Measurements from ENCODE around the gene VGLL3.
"Not testable (repeated sequence)": the region's sequence is repeated elsewhere in the genome, so short reads cannot be mapped to it uniquely, and the experiment has no call there.

The VGLL3 gene

DNA sequence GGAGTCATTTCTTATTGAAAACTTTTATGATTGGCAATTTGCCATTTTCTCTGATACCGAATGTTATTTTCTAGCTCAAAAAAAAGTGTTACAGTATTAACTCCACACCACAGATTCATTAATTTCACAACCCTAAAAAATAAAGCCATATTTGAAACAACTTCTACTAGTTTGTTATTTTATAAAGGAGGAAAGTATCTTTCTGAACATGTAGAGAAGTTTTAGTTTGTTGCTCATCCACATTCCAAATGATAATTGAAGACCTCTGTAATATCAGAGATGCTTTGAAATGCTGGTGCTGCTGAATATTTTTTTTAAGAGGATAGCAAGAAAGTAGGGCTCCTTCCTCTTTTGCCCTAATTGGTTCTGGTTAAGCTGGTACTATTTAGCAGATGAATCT, 1.9 kb downstream of the VGLL3 start:
- no peak for DNase-seq (ENCODE audit: low spot score)

DNA sequence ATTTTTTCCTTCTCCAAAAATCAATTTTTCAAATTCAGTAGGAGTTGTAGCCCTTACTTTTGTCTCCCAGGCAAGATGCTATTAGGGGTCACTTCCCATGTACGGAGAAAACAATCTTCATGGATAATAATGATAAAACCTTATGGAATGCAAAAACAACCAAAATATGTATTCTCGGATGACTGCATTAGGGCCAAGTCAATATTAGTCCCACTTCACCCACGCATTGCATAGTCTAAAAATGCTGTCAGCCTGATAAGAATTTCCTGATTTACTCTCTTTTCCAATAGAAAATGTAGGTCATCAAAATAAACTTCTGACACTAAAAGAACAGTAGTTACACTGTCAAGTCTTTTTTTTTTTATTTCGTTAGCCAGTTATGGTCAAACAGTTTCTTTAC, 2.7 kb downstream of the VGLL3 start:
- DNase-seq (ENCODE audit: low spot score) = no peak

DNA sequence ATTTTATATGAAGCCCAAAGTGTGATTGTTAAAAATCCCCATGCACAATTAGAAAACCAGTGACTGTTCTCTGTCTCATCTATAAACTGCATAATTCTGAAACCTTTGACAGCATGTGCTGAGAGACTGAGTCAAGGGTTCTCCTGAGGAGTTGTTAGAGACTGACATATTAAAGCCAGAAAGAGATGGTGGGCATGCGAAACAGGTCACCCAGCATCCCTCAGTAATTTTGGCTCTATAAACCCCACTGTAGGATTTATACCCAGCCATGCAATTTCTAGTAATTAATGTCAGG, 3.6 kb downstream of the VGLL3 start:
- no peak for DNase-seq (ENCODE audit: low spot score)

DNA sequence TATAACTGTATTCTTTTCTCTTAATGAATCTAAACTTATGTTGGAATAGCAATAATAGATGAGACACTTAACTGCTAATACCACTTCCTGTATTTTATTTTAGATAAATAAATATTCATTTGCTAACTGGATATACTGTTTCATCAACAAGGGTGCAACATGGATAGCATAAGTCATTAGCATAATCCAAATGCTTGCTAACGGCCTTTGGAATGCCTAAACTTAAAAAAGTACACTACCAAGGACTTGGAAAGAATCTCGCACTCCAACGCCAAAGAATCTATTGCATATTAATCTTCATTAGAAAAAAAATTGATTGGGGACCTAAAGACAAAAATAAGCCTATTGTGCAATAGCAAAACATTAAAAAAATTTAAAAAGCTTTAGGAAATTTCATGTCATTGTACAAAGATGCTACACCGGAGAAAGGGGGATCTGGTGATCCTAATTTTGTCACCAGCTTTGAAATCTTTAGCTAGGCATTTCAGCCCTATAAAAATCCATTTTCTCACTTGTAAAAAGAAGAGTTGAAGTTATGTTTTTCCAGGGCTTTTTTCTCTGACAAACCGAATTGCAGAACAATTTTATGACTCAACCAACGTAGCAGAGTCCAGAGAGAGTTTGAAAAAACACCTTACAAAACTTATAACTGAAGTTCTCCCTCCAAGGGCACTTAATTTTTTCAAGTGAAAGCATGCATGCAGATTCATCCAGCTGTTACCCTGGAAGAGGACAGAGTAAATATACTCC, 4.1 kb downstream of the VGLL3 start:
- DNase-seq (ENCODE audit: low spot score) = no peak

DNA sequence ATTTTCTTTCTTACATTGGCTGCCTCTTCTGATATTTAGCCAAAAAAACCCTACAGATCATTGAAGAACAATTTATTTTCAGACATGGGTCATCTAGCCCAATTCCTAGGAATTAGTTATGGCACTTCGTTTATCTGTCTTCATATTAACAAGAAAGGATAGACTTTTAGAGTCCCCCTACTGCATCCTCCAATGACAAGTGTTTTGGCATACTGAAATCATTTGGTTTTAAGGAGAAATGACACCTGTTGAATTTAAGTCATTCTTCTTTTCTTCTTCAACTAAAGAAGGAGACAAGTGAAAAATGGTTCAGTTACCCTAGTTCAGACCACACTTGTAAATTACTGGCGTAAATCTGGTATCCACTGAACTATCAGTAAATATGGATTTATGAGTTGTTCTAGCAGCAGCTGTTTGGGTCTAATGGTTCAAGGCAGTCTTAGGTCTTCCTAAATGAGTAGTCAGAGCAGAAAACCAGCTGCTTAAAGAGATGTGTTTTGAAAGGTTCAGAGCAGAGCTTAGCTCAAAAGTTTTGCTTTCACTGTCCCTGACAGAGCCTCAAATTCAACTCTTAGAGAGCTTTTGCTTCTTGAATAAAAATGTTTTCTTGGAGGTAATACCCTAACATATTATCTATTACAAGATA, 5.6 kb downstream of the VGLL3 start:
- no peak for DNase-seq (ENCODE audit: low spot score)

DNA sequence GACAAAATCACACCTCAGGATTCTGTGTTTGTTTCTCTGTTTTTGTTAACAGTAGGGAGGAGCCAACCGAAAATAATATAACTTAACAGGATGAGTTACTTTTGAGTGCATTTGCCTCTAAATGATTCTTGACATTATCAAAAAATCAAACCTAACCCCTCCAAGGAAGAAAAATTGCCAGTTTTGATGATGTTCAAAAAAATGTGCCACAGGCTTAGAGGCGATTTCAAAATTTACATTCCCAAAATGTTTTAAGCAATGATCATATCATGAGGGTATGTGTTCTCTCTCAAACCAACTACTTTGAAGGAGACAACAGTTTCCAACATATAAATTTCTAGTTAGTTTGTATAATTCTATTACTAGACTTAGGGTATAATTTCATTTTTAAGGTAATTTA, 6.7 kb downstream of the VGLL3 start:
- no peak for DNase-seq (ENCODE audit: low spot score)

DNA sequence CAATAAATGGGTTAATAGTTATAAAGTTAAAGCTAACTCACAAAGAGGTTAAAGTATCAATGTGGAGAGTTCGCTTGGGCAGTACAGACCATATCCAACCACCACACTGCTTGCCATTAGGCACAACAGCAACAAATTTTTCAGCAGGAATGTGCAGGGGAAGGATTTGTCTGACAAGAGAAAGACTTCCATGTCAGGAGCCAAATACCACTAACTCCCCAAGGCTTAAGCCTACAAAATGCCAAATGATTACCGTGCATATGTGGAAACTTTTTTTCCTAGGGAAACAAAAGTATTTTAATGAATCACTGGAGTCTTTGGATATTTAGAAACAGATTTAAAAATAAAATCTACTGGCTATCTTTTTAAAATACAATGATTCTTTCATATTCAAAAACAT, 8.1 kb downstream of the VGLL3 start:
- no peak for DNase-seq (ENCODE audit: low spot score)

DNA sequence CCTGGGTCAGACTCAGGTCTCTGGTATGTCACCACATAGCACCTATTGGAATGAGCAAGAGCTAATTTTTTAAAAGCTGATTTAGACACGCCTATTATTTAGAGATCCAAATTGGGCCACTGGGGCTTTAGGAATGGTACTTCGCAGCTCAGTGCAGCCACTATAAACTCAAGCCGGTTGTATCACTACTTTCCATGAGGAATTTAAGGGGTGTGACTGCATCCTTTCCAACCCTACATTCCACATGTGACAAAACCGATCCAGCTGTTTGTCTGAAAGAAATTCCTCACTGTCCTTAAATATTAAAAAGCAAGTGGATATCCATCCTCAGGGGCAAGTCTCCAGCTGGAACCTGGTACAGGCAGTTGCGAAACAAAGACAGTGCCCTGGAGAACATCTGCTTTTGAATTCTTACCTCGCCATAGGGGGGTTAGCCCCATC, 12.8 kb downstream of the VGLL3 start:
- DNase-seq (ENCODE audit: low spot score) = no peak

DNA sequence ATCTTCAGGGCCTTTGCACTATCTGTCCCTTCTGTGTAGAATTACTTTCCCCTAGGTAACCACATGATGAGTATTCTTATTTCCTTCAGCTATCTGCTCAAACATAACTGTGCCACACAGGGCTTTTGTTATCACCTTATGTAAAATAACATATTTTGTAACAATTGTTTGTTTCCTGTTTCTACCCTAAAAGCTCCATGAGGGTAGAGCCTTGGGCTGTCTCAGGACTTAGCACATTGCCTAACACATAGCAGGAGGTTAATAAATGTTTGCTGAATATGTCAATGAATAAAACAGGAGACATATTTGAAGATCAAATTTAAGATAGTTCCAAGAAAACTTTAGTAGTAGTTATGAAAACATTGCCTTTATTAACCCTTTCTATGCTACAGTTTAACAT, 14.7 kb downstream of the VGLL3 start:
- DNase-seq (ENCODE audit: low spot score) = no peak

DNA sequence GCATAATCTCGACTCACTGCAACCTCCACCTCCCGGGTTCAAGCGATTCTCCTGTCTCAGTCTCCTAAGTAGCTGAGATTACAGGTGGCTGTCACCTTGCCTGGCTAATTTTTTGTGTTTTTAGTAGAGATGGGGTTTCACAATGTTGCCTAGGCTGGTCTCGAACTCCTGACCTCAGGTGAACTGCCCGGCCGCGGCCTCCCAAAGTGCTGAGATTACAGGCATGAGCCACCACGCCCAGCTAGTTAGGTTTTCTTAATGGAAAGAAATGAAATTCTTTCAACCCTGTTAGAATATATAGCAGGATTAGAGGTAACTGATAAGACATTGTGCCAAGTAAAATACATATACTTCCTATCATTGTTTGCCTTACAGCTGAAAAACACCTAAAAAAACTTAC, 16.8 kb downstream of the VGLL3 start:
- not testable (repeated sequence) for DNase-seq (ENCODE audit: low spot score)

DNA sequence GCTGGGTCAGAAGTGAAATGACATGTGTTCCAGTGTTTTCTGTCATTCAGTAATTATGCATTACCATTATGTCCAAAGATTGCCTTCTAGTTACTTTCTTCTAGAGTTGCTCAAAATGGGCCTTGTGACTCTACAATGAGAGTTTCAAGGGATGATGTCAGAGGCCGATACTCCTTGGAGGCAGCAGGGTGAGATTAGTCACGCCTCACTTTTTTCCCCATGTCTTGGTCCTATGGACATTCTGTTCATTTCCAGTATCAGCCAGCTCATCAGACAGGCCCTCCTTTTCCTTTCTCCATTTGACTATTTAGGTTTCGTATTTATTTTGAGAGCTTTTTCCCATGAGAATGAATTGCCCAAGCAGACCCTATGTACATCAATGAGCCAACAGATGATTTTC, 17.5 kb downstream of the VGLL3 start:
- no peak for DNase-seq (ENCODE audit: low spot score)

DNA sequence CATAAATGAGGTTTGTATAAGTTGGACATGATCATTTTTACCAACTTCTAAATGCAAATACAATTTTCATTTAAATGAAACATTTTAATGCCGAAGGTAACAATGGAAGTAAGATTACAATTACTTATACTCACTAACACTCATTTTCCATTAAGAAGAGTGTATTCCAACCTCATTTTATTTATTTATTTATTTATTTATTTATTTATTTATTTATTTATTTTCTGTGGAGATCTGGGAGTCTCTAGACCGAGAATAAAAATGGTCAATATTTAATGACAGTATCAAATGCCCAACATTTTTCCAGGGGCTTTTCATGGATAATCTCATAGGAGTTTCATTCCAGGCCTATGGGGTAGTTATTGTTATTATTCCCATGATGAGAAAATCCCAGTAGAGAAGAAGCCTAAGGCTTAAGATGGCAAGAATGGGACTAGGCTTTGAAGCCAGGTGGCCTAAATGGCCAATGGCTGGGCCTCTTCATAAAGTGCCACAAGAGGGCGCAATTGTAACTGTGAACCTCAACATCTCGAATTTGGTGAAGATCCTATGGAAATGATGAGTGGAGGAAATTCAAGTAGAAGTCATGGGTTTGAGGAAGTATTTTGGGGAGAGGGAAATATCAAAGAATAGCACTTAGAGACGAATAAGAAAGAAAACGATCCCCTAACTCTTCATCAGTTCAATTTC, 21.3 kb downstream of the VGLL3 start:
- DNase-seq (ENCODE audit: low spot score) = peak; percentile 44

DNA sequence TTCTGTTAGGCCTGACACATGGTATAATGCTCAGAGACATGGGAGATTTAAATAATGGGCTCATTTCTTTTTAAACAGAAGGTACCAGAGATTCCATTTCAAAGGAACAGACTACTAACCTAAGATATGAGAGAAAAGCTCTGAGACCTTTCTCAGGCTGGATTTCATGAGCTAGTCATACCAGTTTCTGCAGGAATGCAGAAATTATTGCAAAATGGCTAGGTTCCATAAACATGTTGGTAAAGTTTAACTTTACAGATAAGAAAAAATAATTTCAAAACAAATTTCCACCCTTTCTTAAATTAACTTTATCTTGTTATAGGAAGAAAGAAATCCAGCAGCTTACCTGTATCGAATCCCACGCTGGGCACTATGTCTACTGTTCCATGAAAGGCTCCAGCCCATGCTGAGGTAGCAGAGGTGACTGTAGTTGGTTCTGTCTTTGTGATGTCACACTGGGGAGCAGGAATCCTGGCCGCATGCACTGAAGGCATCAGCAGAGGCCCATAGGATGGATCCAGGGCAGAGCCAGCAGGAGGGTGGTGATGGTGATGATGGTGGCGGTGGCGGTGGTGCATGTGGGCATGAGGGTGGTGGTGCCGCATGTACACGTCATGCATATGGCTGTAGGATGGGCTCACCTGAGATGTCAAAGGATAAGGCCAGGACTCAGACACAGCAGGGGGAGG, 22.6 kb downstream of the VGLL3 start:
- DNase-seq (ENCODE audit: low spot score) = no peak

DNA sequence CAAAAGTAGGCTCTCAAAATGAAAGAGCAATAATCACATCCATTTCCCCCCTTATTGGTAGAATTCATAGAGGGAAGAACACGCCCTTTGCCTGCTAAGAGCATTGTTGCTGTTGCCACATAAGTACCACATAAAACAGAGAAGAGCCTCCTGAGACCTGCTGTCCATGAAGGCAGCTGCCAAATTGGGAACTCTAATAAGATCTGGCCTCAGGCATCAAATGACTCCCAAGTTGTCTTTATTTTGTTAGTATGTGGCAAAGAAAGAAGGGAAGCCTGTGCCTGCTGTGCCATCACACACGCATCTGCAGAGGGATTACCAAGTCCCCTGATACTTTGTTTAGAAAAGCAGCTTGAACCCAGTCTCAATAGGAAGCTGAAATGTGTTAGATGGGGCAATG, 23.9 kb downstream of the VGLL3 start:
- no peak for DNase-seq (ENCODE audit: low spot score)

DNA sequence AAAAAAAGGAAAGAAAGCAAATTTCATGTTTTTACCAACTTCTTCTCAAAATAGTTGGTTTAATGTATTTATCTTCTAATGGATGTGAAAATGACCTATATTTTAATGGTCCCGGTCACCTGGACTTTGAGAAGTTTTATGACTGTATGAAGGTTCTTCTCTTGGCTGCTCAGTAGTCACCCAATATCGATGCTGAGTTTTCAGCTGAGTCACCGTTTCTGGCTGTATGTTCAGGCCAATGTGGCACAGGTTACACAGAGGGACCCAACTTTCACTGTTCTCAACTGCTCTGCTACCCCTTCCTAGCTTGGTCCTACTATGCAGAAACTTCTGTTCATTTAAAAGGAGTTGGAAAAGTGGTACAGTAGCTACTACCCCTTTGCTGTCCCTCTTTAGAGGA, 25.8 kb downstream of the VGLL3 start:
- no peak for DNase-seq (ENCODE audit: low spot score)

DNA sequence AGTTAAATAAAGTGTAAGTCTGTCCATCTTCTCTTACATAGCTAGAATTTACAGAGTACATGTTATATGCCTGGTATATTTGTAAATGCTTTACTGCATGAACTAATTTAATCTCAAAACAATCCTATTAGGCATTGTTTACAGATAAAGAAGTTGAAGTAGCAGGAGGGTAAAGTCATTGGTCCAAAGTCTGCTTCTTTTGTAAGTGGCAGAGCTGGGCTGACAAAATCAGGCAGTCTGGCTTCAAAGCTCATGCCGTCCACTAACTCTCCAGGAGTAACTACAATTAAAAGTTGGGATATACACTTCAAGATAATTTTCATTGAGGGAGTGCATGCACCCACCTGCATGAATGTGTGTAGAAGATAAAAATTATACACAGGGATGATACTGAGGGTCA, 27.3 kb downstream of the VGLL3 start:
- no peak for DNase-seq (ENCODE audit: low spot score)

DNA sequence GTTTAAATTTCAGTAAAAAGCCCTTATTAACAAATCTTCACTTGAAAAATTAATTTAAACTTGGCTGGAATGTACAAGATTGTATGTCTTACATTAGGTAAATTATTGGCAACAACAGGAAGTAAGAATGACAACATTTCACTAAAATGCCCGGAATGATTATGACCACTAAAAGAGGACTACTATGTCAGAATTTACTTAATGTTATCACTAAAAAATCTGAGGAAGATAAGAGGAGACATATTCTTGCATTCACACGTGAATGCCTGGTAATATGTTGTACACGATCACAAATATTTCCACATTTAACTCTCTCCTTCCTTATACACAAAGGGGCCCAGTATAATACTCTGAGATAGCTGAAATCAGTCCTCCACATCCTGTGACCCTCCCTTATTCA, 29.7 kb downstream of the VGLL3 start:
- no peak for DNase-seq (ENCODE audit: low spot score)

DNA sequence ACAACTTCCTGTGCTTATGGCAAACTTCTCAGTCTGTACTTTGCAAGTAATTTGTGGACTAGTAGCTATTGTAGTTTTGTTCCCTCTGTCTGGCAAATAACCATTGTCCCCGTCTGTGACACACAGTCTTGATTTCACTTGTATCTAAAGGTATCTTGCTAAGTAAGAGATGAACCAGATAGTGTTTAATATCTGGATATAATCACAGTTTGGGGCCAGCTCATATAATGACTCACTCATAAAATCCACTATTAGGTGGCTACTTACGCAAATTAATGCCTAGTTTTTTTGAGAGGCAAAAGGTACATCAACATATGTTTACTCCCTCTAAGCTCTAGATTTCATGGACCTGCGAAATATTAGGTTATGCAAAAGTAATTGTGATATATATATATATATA, 30.4 kb downstream of the VGLL3 start:
- DNase-seq (ENCODE audit: low spot score) = no peak

DNA sequence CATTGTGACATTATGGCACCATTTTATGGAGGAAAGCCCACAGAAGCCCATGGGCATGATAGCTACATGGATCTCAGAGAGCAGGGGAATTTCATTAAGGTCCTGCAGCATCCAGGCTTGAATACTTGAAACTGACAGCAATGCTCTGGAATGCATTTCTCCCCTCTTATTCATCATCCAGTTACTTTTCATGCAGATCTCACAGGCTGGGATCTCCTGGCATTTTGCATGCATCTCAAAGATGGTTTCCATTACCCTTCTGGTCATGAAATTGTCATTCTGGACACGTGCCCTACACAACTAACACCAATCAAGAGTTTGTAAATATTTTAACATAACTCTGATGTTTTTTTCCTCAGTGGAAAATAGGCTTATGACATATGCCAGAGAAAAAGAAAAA, 32.4 kb downstream of the VGLL3 start:
- no peak for DNase-seq (ENCODE audit: low spot score)

DNA sequence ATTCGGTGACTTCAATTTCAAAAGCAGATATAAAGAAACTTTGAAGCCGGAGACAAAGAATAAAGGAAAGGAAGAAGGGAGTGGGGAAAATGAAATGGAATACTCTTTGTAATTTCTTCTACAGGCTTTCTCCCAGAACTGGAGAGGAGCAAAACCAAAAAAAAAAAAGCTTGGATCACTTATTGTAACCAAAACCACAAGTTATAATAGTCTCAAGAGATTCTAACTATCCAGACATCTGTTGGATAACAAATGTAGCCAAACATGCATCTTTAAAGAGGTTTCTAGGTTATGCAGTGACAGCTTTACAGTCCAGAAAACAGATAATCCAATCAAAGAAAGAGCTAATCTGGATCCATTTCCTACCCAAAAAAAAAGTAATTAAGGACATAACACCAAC, 36.2 kb downstream of the VGLL3 start:
- DNase-seq (ENCODE audit: low spot score) = no peak

DNA sequence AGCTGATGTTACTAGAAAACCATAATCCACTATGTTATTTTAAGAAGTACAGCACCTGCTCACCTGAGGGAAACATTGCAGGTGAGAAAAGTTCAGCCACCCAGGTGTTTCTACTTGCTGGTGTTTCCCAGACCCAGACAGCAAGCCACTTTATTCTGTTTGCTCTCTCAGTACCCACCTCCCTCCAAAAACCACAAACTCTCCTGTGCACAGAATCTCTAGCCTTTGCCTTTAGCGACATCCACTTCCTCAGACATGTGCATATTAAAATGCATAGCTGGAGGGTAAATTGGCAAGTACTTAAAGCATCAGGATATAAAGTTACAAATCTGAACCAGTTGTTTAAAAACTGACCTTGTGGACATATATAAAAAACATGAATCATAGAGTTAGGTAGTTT, 36.7 kb downstream of the VGLL3 start:
- no peak for DNase-seq (ENCODE audit: low spot score)

DNA sequence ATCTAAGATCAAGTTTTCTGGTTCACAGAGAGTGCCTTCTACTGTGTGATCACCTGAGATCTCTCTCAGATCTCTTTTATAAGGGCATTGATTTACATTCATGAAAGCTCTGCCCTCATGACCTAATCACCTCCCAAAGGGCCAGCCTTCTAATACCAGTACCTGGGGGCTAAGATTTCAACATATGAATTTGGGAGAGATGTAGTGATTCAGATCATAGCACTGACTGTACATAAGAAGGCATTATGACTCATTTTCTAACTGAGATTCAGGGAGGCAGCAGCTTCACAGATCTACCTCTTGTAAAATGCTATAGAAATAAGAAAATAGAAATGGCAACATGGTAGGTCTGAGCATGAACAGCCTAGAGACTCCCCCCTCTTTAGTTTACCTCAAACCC, 39.6 kb downstream of the VGLL3 start:
- DNase-seq (ENCODE audit: low spot score) = no peak

DNA sequence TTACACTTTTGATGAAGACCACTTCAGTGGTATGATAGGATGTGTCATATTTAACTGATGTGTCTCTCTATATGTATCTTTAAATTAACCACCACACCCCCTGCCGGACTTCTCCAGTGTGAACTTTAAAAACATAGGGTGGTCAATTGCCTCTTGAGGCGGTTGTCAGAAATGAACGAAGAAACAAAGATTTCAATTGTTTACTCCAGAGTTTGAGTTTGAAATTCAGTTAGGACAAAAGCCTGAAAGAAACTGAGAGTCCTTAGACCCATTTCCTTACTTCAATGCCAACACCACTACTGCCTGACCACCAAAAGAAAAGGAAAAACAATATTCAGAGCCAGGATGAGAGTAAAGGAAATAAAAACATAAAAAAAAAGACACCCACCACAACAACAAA, 40.2 kb downstream of the VGLL3 start:
- no peak for DNase-seq (ENCODE audit: low spot score)
